ENCODE data around the gene ADGRG3. TPM values are rescaled to one million over a fixed set of nuclear protein-coding genes. Genes with fewer than 3 reads are reported as not detected.

Gene ADGRG3
- total and polyA plus RNA-seq, 2 donors (not counting 1 experiment from before 2014, with no cell fraction given), result not detected

DNA sequence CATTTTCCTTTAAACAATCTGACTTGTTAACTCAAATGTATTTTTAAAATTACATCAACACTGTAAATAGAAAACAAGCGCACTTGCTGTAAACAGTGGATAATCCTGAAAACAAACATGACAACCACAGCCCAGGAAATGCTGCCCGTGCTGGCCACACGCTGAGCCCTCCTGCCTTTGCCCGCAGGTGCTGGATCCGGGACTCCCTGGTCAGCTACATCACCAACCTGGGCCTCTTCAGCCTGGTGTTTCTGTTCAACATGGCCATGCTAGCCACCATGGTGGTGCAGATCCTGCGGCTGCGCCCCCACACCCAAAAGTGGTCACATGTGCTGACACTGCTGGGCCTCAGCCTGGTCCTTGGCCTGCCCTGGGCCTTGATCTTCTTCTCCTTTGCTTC is 6.6 kb upstream of the ADGRG3 start:
- Histone ChIP-seq H3K4me3 (ENCODE audit: control extremely low read depth in 1 of 5, extremely low read depth in 1 of 5, insufficient read depth in 1 of 5, low read depth in 2 of 5, low read length in 4 of 5) (no peak overlapping the region), H3K9ac (ENCODE audit: low read length) (no peak overlapping the region), H3K27me3 (replicated peaks in 1 of 4; ENCODE audit: control extremely low read depth in 1 of 4, control insufficient read depth in 3 of 4, insufficient read depth in 4 of 4, low read length in 3 of 4) (no peaks in the 10 kb centered on the region), H3K36me3 (replicated peaks in 1 of 2; ENCODE audit: control extremely low read depth in 1 of 2, control insufficient read depth in 1 of 2, extremely low read depth in 1 of 2, insufficient read depth in 2 of 2, low read length in 1 of 2) (no peaks in the 10 kb centered on the region), H2AFZ (ENCODE audit: insufficient read depth, low read depth, low read length, poor library complexity, severe bottlenecking) (no peak overlapping the region), H3K4me1 (ENCODE audit: control insufficient read depth in 2 of 2, insufficient read depth in 2 of 2, low read length in 2 of 2) (no peaks in the 10 kb centered on the region), H3K9me3 (ENCODE audit: control extremely low read depth in 1 of 3, control insufficient read depth in 2 of 3, insufficient read depth in 1 of 3, low read length in 2 of 3) (peaks cover 0 to 11% (median 0%) of the 10 kb centered on the region in 3 donors), H4K20me1 (ENCODE audit: control insufficient read depth, insufficient read depth, low read length, poor library complexity, severe bottlenecking) (no peaks in the 10 kb centered on the region), H3K4me2 (replicated peaks; ENCODE audit: low read depth, low read length, poor library complexity, severe bottlenecking) (no peak overlapping the region), H3K27ac (ENCODE audit: low read length in 2 of 2) (no peak overlapping the region), H3K79me2 (ENCODE audit: control insufficient read depth, insufficient read depth, low read length) (no peaks in the 10 kb centered on the region)
- no peak for TF ChIP-seq CTCF (IDR thresholded peaks at IDR 0.05)
- TF ChIP-seq EZH2 (IDR thresholded peaks at IDR 0.05; ENCODE audit: borderline replicate concordance, insufficient read depth, low read depth, low read length, poor library complexity, severe bottlenecking), result no peak
- ChIA-PET POLR2A (no interaction called here), CTCF (no interaction called here)
- intact Hi-C loops (cut with micrococcal nuclease), result no loop called here
- H3K27me3 Mint-ChIP-seq, result peaks cover 4% of the 10 kb centered on the region
- no peak for ATAC-seq (ENCODE audit: low read depth)
- no peaks in the 10 kb centered on the region for H3K4me1 Mint-ChIP-seq
- 88% methylated on average over 6 of the region's 7 CpGs for WGBS (ENCODE audit: insufficient coverage)
- no peaks in the 10 kb centered on the region for H3K9me3 Mint-ChIP-seq (ENCODE audit: insufficient read depth)
- no peak for DNase-seq
- H3K27ac Mint-ChIP-seq, result no peak overlapping the region
- no peak overlapping the region for H3K4me3 Mint-ChIP-seq

- WGBS (ENCODE audit: insufficient coverage), result 89% methylated on average over 17 of the region's 20 CpGs
- Histone ChIP-seq H3K36me3 (replicated peaks in 1 of 2; ENCODE audit: control extremely low read depth in 1 of 2, control insufficient read depth in 1 of 2, extremely low read depth in 1 of 2, insufficient read depth in 2 of 2, low read length in 1 of 2) (no peaks in the 10 kb centered on the region), H3K4me2 (replicated peaks; ENCODE audit: low read depth, low read length, poor library complexity, severe bottlenecking) (no peak overlapping the region), H2AFZ (ENCODE audit: insufficient read depth, low read depth, low read length, poor library complexity, severe bottlenecking) (no peak overlapping the region), H3K27ac (ENCODE audit: low read length in 2 of 2) (no peak overlapping the region), H3K9me3 (ENCODE audit: control extremely low read depth in 1 of 3, control insufficient read depth in 2 of 3, insufficient read depth in 1 of 3, low read length in 2 of 3) (peaks cover 0 to 11% (median 0%) of the 10 kb centered on the region in 3 donors), H3K4me1 (ENCODE audit: control insufficient read depth in 2 of 2, insufficient read depth in 2 of 2, low read length in 2 of 2) (no peaks in the 10 kb centered on the region), H4K20me1 (ENCODE audit: control insufficient read depth, insufficient read depth, low read length, poor library complexity, severe bottlenecking) (no peaks in the 10 kb centered on the region), H3K9ac (ENCODE audit: low read length) (no peak overlapping the region), H3K4me3 (ENCODE audit: control extremely low read depth in 1 of 5, extremely low read depth in 1 of 5, insufficient read depth in 1 of 5, low read depth in 2 of 5, low read length in 4 of 5) (no peak overlapping the region), H3K79me2 (ENCODE audit: control insufficient read depth, insufficient read depth, low read length) (no peaks in the 10 kb centered on the region), H3K27me3 (replicated peaks in 1 of 4; ENCODE audit: control extremely low read depth in 1 of 4, control insufficient read depth in 3 of 4, insufficient read depth in 4 of 4, low read length in 3 of 4) (no peaks in the 10 kb centered on the region)
- ATAC-seq (ENCODE audit: low read depth) (no peak), DNase-seq (no peak)
- no peaks in the 10 kb centered on the region for H3K4me1 Mint-ChIP-seq
- H3K9me3 Mint-ChIP-seq (ENCODE audit: insufficient read depth), result no peaks in the 10 kb centered on the region
- ChIA-PET POLR2A (no interaction called here), CTCF (no interaction called here)
- H3K4me3 Mint-ChIP-seq, result no peak overlapping the region
- H3K27me3 Mint-ChIP-seq, result peaks cover 4% of the 10 kb centered on the region
- TF ChIP-seq EZH2 (IDR thresholded peaks at IDR 0.05; ENCODE audit: borderline replicate concordance, insufficient read depth, low read depth, low read length, poor library complexity, severe bottlenecking), result no peak
- TF ChIP-seq CTCF (IDR thresholded peaks at IDR 0.05), result no peak
- intact Hi-C loops (cut with micrococcal nuclease), result no loop called here
- H3K27ac Mint-ChIP-seq, result no peak overlapping the region
Observed at GRCh38 chr16:57661936-57662906, 5.9 kb upstream of the ADGRG3 start.
